Sigmoid colon (tissue), 4 donors: ENCODE measurements around the gene ITPR1.

ENCODE experiments used
- EP300 ChIP-seq, 4 donors: sonication (generic); formaldehyde crosslinking; IDR thresholded peaks; one replicate each; pipeline ENCODE4 v1.6.1; 2017; ENCODE audit warnings: antibody characterized with exemption in 4 of 4
- POLR2A ChIP-seq, 2 donors: fragments of 450-650 bp; IDR thresholded peaks; one replicate each; pipeline ENCODE4 v1.6.1; 2016; ENCODE audit warnings: antibody characterized with exemption in 2 of 2, mild to moderate bottlenecking in 2 of 2, moderate library complexity in 2 of 2
- POLR2AphosphoS5 ChIP-seq, 4 donors: sonication (generic); formaldehyde crosslinking; IDR thresholded peaks; one replicate each; pipeline ENCODE4 v1.6.1; 2017; ENCODE audit warnings: antibody characterized with exemption in 4 of 4
- TF ChIP-seq, protein P1 (sequence below), 4 experiments: fragments of 450-650 bp in 3 of 4; fragments of 200-600 bp in 1 of 4; IDR thresholded peaks; one replicate each; pipeline ENCODE4 v1.5.1; 2016 to 2019; ENCODE audit warnings: antibody characterized with exemption in 4 of 4, mild to moderate bottlenecking in 3 of 4, moderate library complexity in 2 of 4

DNA sequence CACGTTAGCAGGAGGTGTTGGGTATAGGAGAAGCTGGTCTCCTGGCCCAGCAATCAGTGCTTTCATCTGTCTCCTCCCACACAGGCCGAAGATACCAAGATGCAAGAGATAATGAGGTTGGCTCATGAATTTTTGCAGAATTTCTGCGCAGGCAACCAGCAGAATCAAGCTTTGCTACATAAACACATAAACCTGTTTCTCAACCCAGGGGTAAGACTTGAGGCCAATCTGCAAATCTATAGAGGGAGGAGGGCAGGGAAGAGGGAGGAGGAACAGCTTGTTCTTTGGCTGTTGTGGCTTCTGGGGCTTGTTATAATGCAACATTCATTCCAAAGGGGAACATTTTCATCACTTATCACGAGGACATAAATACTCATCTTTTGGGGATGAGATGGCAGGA is 195.3 kb downstream of the ITPR1 start:
- TF ChIP-seq, protein P1, sequence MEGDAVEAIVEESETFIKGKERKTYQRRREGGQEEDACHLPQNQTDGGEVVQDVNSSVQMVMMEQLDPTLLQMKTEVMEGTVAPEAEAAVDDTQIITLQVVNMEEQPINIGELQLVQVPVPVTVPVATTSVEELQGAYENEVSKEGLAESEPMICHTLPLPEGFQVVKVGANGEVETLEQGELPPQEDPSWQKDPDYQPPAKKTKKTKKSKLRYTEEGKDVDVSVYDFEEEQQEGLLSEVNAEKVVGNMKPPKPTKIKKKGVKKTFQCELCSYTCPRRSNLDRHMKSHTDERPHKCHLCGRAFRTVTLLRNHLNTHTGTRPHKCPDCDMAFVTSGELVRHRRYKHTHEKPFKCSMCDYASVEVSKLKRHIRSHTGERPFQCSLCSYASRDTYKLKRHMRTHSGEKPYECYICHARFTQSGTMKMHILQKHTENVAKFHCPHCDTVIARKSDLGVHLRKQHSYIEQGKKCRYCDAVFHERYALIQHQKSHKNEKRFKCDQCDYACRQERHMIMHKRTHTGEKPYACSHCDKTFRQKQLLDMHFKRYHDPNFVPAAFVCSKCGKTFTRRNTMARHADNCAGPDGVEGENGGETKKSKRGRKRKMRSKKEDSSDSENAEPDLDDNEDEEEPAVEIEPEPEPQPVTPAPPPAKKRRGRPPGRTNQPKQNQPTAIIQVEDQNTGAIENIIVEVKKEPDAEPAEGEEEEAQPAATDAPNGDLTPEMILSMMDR (IDR thresholded peaks at IDR 0.05): no peak
- TF ChIP-seq EP300 (IDR thresholded peaks at IDR 0.05): no peak
- no peak for TF ChIP-seq POLR2A (IDR thresholded peaks at IDR 0.05)
- no peak for TF ChIP-seq POLR2AphosphoS5 (IDR thresholded peaks at IDR 0.05)
